Measurements from ENCODE around the gene DOK7. TPM values are rescaled to one million over a fixed set of nuclear protein-coding genes. Genes with fewer than 3 reads are reported as not detected.

DOK7 gene, protein sequence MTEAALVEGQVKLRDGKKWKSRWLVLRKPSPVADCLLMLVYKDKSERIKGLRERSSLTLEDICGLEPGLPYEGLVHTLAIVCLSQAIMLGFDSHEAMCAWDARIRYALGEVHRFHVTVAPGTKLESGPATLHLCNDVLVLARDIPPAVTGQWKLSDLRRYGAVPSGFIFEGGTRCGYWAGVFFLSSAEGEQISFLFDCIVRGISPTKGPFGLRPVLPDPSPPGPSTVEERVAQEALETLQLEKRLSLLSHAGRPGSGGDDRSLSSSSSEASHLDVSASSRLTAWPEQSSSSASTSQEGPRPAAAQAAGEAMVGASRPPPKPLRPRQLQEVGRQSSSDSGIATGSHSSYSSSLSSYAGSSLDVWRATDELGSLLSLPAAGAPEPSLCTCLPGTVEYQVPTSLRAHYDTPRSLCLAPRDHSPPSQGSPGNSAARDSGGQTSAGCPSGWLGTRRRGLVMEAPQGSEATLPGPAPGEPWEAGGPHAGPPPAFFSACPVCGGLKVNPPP
- total RNA-seq = not detected in 2 replicates

DNA sequence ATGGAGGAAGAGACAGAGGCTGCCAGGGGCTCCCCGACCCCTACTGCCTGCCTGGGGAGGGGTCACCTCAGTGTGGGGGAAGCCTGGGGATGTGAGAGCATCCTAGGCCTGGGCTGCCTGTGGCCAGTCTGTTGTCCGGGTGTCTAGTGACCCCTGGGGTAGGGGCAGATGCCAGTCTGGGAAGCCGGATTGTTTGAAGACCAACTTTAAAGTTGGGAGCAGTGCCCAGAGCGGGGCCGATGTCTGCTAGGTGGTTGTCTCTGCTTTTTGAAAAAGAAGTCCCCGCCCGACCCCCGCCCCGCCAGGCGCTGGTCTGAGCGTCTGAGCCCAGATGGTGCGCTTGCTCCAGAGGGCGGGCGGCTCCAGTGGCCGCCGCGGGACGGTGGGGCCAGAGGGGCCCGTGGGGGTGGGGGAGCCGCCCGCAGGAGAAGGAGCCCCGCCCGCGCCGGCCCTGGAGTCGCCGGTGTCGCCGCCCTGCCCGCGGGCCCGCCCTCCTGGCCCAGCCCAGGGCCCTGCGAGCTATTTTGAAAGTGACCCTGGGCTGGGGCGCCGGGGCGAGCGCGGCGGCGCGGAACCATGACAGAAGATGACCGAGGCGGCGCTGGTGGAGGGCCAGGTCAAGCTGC lies at the start of gene DOK7:
Gene DOK7, plus strand, starts transcription at position 517 of the 626 bp plus-strand sequence. Its CDS starts 70 bp downstream, at position 587.
- H3K27ac Mint-ChIP-seq = no peak within 1 kb of the TSS
- DNase-seq = no peak
- H3K36me3 Mint-ChIP-seq (ENCODE audit: low read depth) = no peaks in the 10 kb centered on the region
- H3K4me1 Mint-ChIP-seq = no peaks in the 10 kb centered on the region
- H3K27me3 Mint-ChIP-seq = peaks cover 11% of the 10 kb centered on the region
- peak within 1 kb of the TSS; percentile 21 for H3K4me3 Mint-ChIP-seq
- H3K9me3 Mint-ChIP-seq = no peaks in the 10 kb centered on the region
- intact Hi-C loops (cut with micrococcal nuclease) = no loop called here

DNA sequence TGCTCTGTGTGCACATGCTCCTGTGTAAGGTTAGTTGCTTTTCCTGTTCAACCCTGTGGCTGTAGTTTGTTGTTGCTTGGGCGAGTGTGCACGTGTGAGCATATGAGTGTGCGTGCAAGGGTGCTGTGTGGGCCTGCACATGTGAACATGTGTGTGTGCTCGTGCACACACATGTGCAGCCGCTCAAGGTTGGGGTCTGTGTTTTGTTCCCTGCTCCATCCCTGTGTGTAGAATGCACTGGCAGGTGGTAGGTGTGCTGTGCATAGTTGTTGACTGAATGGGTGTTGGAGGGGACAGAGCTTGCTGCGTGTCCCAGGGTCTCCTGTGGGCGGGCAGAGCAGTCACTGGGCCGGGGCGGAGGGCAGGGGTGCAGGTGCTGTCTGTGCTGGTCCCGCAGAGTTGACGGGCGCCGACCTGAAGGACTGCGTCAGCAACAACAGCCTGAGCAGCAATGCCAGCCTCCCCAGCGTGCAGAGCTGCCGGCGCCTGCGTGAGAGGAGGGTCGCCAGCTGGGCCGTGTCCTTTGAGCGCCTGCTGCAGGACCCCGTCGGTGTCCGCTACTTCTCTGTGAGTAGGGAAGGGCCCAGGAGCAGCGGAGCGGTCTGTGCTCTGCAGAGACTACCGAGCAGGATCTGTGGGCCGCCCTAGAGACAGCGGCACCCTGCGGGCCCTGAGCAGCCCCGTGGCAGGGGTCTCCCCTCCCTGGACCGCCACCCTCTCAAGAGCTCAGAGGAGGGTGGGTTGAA lies 49.3 kb upstream of the DOK7 start:
- DNase-seq = no peak
- no peak overlapping the region for H3K27ac Mint-ChIP-seq
- no peaks in the 10 kb centered on the region for H3K27me3 Mint-ChIP-seq
- no peaks in the 10 kb centered on the region for H3K36me3 Mint-ChIP-seq (ENCODE audit: low read depth)
- H3K4me1 Mint-ChIP-seq = no peaks in the 10 kb centered on the region
- intact Hi-C loops (cut with micrococcal nuclease) = no loop called here
- no peaks in the 10 kb centered on the region for H3K9me3 Mint-ChIP-seq
- H3K4me3 Mint-ChIP-seq = no peak overlapping the region

DNA sequence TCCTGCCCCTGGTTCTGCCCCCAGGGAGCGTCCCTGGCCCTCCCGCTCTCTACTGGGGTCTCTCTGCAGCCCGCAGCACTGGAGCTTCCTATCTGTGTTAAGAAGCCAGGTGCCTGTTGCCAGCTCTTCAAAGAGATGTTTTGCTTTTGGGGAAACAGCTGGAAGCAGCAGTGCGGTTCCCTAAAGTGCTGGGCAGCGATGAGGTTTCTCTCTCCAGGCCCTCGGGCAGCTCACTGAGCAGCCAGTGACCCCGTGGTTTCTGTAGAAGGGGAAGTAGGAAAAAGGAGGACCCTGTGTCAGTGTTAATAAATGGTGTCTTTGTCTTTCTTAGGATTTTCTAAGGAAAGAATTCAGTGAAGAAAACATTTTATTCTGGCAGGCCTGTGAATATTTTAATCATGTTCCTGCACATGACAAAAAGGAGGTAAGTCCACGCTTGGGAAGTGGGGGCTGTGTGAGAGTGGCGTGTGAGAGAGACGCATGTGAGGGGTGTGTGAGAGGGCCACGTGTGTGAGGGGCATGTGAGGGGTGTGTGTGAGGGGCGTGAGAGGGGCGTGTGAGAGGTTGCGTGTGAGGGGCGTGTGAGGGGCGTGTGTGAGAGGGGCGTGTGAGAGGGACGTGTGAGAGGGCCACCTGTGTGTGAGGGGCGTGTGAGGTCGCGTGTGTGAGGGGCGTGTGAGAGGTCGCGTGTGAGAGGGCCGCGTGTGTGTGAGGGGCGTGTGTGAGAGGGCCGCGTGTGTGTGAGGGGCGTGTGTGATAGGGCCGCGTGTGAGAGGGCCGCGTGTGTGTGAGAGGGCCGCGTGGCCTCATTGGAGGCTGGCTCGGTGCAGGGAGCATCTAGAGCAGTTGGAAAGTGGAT lies 48.5 kb upstream of the DOK7 start:
- no peaks in the 10 kb centered on the region for H3K27me3 Mint-ChIP-seq
- H3K27ac Mint-ChIP-seq = no peak overlapping the region
- H3K36me3 Mint-ChIP-seq (ENCODE audit: low read depth) = no peaks in the 10 kb centered on the region
- intact Hi-C loops (cut with micrococcal nuclease) = no loop called here
- no peak for DNase-seq
- no peaks in the 10 kb centered on the region for H3K4me1 Mint-ChIP-seq
- no peaks in the 10 kb centered on the region for H3K9me3 Mint-ChIP-seq
- H3K4me3 Mint-ChIP-seq = no peak overlapping the region

DNA sequence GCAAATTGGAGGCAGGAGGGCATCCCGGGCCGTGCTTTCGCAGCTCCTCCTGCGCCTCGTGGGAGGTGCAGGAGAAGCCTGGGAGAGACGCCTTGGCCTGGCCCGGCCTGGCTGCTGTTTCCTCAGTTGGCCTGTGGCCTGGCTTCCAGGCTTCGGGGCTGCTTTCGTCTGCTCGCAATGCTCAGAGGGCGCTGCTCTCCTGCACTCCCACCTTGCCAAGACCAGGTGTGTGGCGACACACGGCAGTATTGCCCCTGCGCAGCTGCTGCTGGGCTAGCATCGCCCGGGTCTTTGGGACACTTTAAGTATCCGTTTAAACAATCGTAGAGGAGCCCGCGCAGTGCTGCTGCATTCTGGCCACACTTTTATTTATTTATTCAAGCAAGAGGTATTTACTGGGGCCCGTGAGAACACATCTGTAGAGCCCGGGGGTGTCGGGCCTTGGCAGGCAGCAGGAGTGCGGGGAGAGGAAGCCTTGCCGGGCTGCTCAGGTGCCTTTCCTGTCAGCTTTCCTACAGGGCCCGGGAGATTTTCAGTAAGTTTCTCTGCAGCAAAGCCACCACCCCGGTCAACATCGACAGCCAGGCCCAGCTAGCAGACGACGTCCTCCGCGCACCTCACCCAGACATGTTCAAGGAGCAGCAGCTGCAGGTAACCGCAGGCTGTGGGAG lies 47.5 kb upstream of the DOK7 start:
- intact Hi-C loops (cut with micrococcal nuclease) = no loop called here
- H3K9me3 Mint-ChIP-seq = no peaks in the 10 kb centered on the region
- H3K4me3 Mint-ChIP-seq = no peak overlapping the region
- no peaks in the 10 kb centered on the region for H3K4me1 Mint-ChIP-seq
- H3K27ac Mint-ChIP-seq = no peak overlapping the region
- no peaks in the 10 kb centered on the region for H3K27me3 Mint-ChIP-seq
- H3K36me3 Mint-ChIP-seq (ENCODE audit: low read depth) = no peaks in the 10 kb centered on the region
- DNase-seq = no peak

DNA sequence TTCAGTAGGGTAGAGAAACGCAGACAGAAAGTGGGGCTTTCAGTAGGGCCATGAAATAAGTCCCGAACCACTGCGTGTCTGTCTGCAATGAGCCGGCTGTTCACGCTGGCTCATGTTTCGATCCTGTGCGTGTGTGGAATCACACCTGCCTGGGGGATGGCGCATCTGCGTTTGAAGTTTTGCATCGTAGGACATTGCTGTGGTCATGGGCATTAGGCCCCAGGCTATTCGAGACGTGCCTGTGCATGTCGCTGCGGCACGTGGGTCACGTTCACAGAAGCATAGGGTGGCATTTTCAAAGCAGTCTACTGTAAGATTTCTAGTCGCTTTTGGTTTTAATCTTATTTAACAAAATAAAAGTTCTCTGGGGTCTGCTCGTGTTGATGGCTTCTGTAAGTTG lies 46.8 kb upstream of the DOK7 start:
- H3K36me3 Mint-ChIP-seq (ENCODE audit: low read depth) = no peaks in the 10 kb centered on the region
- no peaks in the 10 kb centered on the region for H3K9me3 Mint-ChIP-seq
- H3K27me3 Mint-ChIP-seq = no peaks in the 10 kb centered on the region
- H3K4me3 Mint-ChIP-seq = no peak overlapping the region
- H3K27ac Mint-ChIP-seq = no peak overlapping the region
- DNase-seq = no peak
- intact Hi-C loops (cut with micrococcal nuclease) = no loop called here
- no peaks in the 10 kb centered on the region for H3K4me1 Mint-ChIP-seq

DNA sequence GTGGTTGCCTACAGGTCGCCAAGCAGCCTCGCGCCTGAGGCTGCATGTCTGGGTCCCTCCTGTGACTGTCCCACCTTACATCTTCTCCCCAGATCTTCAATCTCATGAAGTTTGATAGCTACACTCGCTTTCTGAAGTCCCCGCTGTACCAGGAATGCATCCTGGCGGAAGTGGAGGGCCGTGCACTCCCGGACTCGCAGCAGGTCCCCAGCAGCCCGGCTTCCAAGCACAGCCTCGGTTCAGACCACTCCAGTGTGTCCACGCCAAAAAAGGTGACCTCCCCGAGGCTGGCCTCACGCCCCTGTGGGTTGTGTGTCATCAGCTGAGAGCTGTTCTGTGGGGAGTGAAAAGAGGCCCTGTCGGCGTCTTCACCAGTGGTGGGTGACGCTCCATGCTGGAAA lies 46.3 kb upstream of the DOK7 start:
- Mint-ChIP-seq H3K36me3 (ENCODE audit: low read depth) (no peaks in the 10 kb centered on the region), H3K9me3 (no peaks in the 10 kb centered on the region), H3K27me3 (no peaks in the 10 kb centered on the region), H3K4me1 (no peaks in the 10 kb centered on the region), H3K4me3 (no peak overlapping the region), H3K27ac (no peak overlapping the region)
- intact Hi-C loops (cut with micrococcal nuclease) = no loop called here
- no peak for DNase-seq

DNA sequence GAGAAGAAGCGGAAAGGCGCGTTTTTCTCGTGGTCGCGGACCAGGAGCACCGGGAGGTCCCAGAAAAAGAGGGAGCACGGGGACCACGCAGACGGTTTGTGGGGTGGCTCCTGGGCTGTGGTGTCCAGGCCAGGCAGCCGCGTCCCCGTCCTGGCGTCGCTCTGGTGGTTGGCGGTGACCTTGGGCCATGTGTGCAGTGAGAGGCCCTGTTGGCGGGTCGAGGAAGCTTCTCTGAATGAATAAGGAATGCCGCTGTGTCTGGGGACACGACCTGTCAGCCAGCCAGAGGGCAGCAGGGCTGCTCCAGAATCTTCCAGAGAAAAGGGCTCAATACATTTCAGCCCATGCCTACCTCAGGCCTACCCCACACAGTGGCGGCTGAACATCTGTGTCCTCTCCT lies 45.7 kb upstream of the DOK7 start:
- no peak overlapping the region for H3K27ac Mint-ChIP-seq
- DNase-seq = no peak
- no peaks in the 10 kb centered on the region for H3K9me3 Mint-ChIP-seq
- no peaks in the 10 kb centered on the region for H3K4me1 Mint-ChIP-seq
- no peaks in the 10 kb centered on the region for H3K27me3 Mint-ChIP-seq
- intact Hi-C loops (cut with micrococcal nuclease) = no loop called here
- no peaks in the 10 kb centered on the region for H3K36me3 Mint-ChIP-seq (ENCODE audit: low read depth)
- H3K4me3 Mint-ChIP-seq = no peak overlapping the region

DNA sequence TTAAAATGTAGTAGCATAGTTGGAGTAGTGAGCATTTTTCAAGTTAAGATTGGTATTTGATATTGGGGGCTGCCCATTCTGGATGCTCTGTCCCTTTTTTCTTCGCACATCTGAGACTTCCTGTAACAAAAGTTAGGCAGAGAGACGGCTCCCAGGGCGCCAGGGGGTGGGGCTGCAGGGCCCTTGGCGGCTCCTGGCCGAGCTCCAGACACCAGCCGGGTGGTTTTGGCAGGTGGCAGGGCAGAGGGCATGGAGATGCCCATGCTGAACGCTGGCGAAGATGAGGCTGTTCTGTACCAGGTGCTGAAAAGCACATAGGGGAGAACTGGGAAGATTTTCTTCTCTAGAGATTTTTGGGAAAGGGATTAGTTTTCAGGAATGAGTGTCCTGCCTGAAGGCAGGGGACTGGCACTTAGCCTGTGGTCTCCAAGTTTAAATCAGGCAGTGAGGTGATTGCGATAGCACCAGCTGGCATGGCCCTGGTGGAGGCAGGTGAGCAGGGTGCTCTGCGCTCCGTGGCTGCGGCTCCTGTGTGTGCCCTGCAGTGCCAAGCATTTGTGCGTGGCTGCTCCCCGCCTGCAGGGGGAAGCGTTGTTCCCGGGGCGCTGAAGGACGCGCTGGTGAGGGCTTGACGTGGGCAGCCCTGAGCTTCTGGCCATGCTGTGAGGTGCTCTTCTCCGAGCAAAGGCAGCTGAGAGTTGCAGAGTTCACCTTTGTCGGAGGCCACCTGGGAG lies 44.9 kb upstream of the DOK7 start:
- no peak for DNase-seq
- Mint-ChIP-seq H3K36me3 (ENCODE audit: low read depth) (no peaks in the 10 kb centered on the region), H3K4me3 (no peak overlapping the region), H3K27ac (no peak overlapping the region), H3K27me3 (no peaks in the 10 kb centered on the region), H3K4me1 (no peaks in the 10 kb centered on the region), H3K9me3 (no peaks in the 10 kb centered on the region)
- intact Hi-C loops (cut with micrococcal nuclease) = no loop called here

DNA sequence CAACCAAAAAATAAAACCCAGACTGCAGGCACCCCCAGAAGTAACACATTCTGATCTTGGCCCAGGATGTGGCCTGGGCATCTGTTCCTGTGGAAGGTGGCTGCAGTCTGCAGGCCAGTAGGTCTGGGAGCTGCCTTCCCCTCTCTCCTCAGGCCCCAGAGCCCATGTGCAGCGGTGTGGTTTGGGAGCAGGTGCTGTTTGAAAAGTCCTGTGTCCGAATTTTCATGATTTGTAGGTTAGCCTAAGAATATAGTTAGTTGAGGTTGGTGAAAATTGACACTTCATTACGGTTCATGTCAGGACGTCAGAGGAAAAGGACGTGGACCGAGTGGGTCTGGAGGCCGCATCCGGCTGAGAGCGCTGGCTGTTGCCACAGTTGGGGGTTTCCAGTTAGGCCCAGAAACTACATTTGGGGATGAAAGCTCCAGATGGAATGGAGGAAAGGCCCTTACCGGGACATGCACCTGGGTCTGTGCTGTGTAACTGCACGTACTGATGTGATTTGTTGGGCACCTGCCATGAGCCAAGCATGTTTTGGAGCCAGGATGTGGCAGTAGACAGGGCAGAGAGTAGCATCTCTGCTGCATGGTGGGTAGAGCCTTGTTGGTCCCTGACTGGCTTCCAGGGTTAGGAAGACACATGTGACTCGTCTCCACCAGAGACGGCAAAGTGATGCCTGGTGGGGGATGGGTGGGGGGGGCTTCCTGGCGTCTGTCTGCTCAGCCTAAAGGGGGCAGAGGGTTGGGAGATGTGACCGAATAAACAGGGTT lies 43.1 kb upstream of the DOK7 start:
- no peaks in the 10 kb centered on the region for H3K9me3 Mint-ChIP-seq
- no peaks in the 10 kb centered on the region for H3K4me1 Mint-ChIP-seq
- H3K4me3 Mint-ChIP-seq = no peak overlapping the region
- no peak overlapping the region for H3K27ac Mint-ChIP-seq
- intact Hi-C loops (cut with micrococcal nuclease) = no loop called here
- DNase-seq = no peak
- no peaks in the 10 kb centered on the region for H3K27me3 Mint-ChIP-seq
- H3K36me3 Mint-ChIP-seq (ENCODE audit: low read depth) = no peaks in the 10 kb centered on the region

DNA sequence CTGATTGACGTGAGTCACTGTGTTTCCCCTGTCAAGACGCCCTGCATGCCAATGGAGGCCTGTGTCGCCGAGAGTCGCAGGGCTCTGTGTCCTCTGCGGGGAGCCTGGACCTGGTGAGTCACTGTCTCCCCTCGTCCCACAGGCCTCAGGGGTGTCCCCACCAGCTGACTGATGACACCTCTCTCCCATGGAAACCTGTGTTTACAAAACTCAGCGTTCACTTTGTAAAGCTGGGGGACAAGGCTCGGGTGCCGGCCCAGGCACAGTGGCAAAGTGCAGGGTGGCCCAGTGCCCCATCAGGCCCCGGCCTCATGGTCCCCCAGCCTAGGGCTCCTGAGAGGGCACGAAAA lies 42.5 kb upstream of the DOK7 start:
- Mint-ChIP-seq H3K36me3 (ENCODE audit: low read depth) (no peaks in the 10 kb centered on the region), H3K9me3 (no peaks in the 10 kb centered on the region), H3K4me3 (no peak overlapping the region), H3K27me3 (no peaks in the 10 kb centered on the region), H3K4me1 (no peaks in the 10 kb centered on the region), H3K27ac (no peak overlapping the region)
- no peak for DNase-seq
- intact Hi-C loops (cut with micrococcal nuclease) = no loop called here

DNA sequence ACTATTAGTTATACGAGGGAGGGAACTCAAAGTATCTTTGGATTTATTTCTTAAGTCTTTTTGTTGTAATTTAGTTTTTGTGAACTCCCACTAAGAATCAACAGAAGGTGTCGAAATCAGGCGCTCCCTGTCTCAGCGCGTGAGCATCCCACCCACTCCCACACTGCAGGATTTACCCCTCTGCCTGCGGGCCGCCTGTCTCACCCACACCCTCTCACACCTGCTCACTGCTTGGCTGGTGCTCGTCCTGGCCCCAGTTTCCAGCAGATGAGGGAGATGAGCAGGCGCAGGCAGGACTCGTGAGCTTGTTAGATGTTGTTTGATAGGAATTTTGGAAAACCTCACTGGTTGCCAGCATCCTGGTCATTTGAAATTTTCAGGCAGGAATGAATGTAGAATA lies 42.1 kb upstream of the DOK7 start:
- Mint-ChIP-seq H3K4me3 (no peak overlapping the region), H3K4me1 (no peaks in the 10 kb centered on the region), H3K27ac (no peak overlapping the region), H3K9me3 (no peaks in the 10 kb centered on the region), H3K36me3 (ENCODE audit: low read depth) (no peaks in the 10 kb centered on the region), H3K27me3 (no peaks in the 10 kb centered on the region)
- no peak for DNase-seq
- intact Hi-C loops (cut with micrococcal nuclease) = no loop called here

DNA sequence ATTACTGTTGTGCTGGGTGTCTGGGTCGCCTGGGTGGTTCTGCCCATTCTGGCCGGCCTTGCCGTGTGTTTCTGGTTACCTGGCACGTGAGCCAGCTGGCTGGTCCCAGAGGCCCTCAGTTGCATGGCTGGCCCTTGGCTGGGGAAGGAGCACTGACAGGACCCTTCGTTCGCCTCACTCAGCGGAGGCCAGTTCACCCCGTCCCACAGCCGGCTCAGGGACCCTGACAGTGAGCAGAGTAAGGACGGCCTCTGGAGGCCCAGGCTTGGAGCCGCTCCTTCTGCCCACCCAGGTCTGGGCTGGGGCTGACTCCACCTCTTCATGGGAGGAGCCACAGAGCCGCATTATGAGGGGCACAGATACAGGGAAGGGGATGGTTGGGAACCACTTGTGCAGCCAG lies 41.6 kb upstream of the DOK7 start:
- Mint-ChIP-seq H3K27ac (no peak overlapping the region), H3K4me1 (no peaks in the 10 kb centered on the region), H3K9me3 (no peaks in the 10 kb centered on the region), H3K4me3 (no peak overlapping the region), H3K36me3 (ENCODE audit: low read depth) (no peaks in the 10 kb centered on the region), H3K27me3 (no peaks in the 10 kb centered on the region)
- intact Hi-C loops (cut with micrococcal nuclease) = no loop called here
- DNase-seq = no peak
